A673 (cell line): ENCODE measurements around the gene ARMCX1. TPM values are rescaled to one million over a fixed set of nuclear protein-coding genes. Genes with fewer than 3 reads are reported as not detected.
A peak's percentile ranks its signal among the peaks of the same experiment; 100 is the strongest.

Experiments used
- BruUV-seq: library from RNA; stranded (reverse); fragments of 400-500 nt; replicated peaks from 2 replicates; lab custom pipeline; 2021; lab: Mats Ljungman, UMichigan
- CTCF ChIA-PET: fragments of 300-600 bp; sonication (Branson Sonifier 250); formaldehyde crosslinking; loops from one replicate; lab custom pipeline; 2022; ENCODE audit warnings: antibody characterized with exemption; lab: Charles Lee
- POLR2A ChIA-PET: fragments of 300-600 bp; sonication (Branson Sonifier 250); formaldehyde crosslinking; loops from one replicate; lab custom pipeline; 2022; ENCODE audit warnings: antibody characterized with exemption; ENCODE audit not compliant: low non-redundant PET; lab: Charles Lee
- DNase-seq: peaks from one replicate; pipeline ENCODE4 v3.0.0-alpha.2; 2015; ENCODE audit warnings: low spot score
- H3K27ac ChIP-seq: fragments of 200-600 bp; sonication (generic); 2 replicates; pipeline ENCODE4 v1.5.1; 2016; ENCODE audit warnings: mixed run types, low read depth, mild to moderate bottlenecking, mixed read lengths, antibody characterized with exemption, low read length; ENCODE audit not compliant: poor library complexity, severe bottlenecking
- H3K27me3 ChIP-seq: fragments of 200-600 bp; sonication (generic); replicated peaks from 2 replicates; pipeline ENCODE4 v1.6.1; 2017; ENCODE audit warnings: mixed run types, low read depth, mild to moderate bottlenecking, mixed read lengths, antibody characterized with exemption, low read length; ENCODE audit not compliant: insufficient read depth, poor library complexity
- H3K36me3 ChIP-seq: fragments of 200-600 bp; sonication (generic); 2 replicates; pipeline ENCODE4 v1.6.1; 2016; ENCODE audit warnings: mixed run types, mild to moderate bottlenecking, mixed read lengths, antibody characterized with exemption, low read length; ENCODE audit not compliant: insufficient read depth, poor library complexity, severe bottlenecking
- H3K4me1 ChIP-seq: fragments of 200-600 bp; sonication (generic); 2 replicates; pipeline ENCODE4 v1.6.1; 2017; ENCODE audit warnings: mixed run types, mild to moderate bottlenecking, mixed read lengths, antibody characterized with exemption, low read length; ENCODE audit not compliant: insufficient read depth, poor library complexity, severe bottlenecking
- H3K4me3 ChIP-seq: fragments of 200-600 bp; sonication (generic); 2 replicates; pipeline ENCODE4 v1.5.1; 2016; ENCODE audit warnings: low read depth, mixed run types, mild to moderate bottlenecking, mixed read lengths, low read length; ENCODE audit not compliant: poor library complexity, severe bottlenecking
- H3K9me3 ChIP-seq: fragments of 200-600 bp; sonication (generic); 2 replicates; pipeline ENCODE4 v1.6.1; 2016; ENCODE audit warnings: mixed run types, low read depth, mild to moderate bottlenecking, mixed read lengths, antibody characterized with exemption, low read length; ENCODE audit not compliant: poor library complexity, severe bottlenecking
- EZH2 ChIP-seq: fragments of 200-600 bp; sonication (generic); IDR thresholded peaks from 2 replicates; pipeline ENCODE4 v1.6.1; 2017; ENCODE audit warnings: borderline replicate concordance, low read depth, mild to moderate bottlenecking, mixed read lengths, antibody characterized with exemption, low read length; ENCODE audit not compliant: poor library complexity, severe bottlenecking
- intact Hi-C: fragments of 100-400 bp; cut with micrococcal nuclease; formaldehyde crosslinking; loops from one replicate; pipeline ENCODE4 v1.10.0; 2022; ENCODE audit not compliant: unreplicated experiment
- total RNA-seq: library from RNA; stranded (reverse); gene quantifications from 2 replicates; pipeline ENCODE4 v1.2.3, GENCODE V29; 2021
- TF ChIP-seq, protein P1 (sequence below): fragments of 300-800, 200-600 bp; sonication (generic); conservative IDR thresholded peaks from 2 replicates; pipeline ENCODE4 v1.5.1; 2017; ENCODE audit warnings: low read depth, mild to moderate bottlenecking, antibody characterized with exemption, low read length, moderate library complexity, mixed read lengths

Gene ARMCX1
- total RNA-seq, 1 experiment from 2014 or later, result 6.1 TPM

DNA sequence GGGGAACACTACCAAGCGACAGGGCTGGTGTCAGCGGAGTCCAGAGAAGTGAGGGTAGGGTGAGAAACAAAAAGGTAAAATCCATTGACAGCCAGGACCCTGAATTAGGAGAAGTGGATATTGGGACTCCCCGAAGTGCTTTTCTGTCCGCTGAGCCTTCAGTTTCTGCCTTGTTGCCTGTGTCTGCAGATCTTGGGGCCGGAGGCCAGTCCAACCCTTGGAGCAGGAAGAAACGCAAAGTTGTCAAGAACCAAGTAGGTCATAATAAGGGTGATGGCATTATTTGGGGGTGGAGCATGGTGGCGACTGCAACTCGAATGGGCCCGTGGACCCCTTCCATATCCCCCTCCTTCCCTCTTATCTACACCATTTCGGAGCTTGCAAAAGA is 1.0 kb downstream of the ARMCX1 start:
- TF ChIP-seq, protein P1, sequence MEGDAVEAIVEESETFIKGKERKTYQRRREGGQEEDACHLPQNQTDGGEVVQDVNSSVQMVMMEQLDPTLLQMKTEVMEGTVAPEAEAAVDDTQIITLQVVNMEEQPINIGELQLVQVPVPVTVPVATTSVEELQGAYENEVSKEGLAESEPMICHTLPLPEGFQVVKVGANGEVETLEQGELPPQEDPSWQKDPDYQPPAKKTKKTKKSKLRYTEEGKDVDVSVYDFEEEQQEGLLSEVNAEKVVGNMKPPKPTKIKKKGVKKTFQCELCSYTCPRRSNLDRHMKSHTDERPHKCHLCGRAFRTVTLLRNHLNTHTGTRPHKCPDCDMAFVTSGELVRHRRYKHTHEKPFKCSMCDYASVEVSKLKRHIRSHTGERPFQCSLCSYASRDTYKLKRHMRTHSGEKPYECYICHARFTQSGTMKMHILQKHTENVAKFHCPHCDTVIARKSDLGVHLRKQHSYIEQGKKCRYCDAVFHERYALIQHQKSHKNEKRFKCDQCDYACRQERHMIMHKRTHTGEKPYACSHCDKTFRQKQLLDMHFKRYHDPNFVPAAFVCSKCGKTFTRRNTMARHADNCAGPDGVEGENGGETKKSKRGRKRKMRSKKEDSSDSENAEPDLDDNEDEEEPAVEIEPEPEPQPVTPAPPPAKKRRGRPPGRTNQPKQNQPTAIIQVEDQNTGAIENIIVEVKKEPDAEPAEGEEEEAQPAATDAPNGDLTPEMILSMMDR, result no peak
- no peak for TF ChIP-seq EZH2
- no peaks in the 10 kb centered on the region for H3K36me3 ChIP-seq
- H3K27me3 ChIP-seq, result no peaks in the 10 kb centered on the region
- no peak overlapping the region for H3K27ac ChIP-seq
- H3K4me3 ChIP-seq, result peak overlapping the region; percentile 51
- intact Hi-C loops, result loop anchor here (10.0 kb wide), 1 partner anchor 137 kb away; no protein-coding TSS in a partner anchor
- ChIA-PET POLR2A (no interaction called here), CTCF (no interaction called here)
- DNase-seq, result no peak
- H3K9me3 ChIP-seq, result no peaks in the 10 kb centered on the region
- BruUV-seq, result no TSS peak
- H3K4me1 ChIP-seq, result no peaks in the 10 kb centered on the region

DNA sequence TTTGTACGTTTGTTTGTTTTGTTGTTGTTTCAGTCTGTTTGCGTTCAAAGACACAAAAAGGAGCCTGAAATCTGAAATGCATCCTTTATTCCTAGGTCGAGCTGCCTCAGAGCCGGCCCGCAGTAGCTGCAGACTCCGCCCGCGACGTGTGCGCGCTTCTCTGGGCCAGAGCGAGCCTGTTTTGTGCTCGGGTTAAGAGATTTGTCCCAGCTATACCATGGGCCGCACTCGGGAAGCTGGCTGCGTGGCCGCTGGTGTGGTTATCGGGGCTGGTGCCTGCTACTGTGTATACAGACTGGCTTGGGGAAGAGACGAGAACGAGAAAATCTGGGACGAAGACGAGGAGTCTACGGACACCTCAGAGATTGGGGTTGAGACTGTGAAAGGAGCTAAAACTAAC is 2.4 kb downstream of the ARMCX1 start:
- Histone ChIP-seq H3K9me3 (no peaks in the 10 kb centered on the region), H3K4me3 (no peak overlapping the region), H3K4me1 (no peaks in the 10 kb centered on the region), H3K27me3 (no peaks in the 10 kb centered on the region), H3K36me3 (no peaks in the 10 kb centered on the region), H3K27ac (no peak overlapping the region)
- no peak for DNase-seq
- TF ChIP-seq, protein P1, result no peak
- no peak for TF ChIP-seq EZH2
- ChIA-PET POLR2A (no interaction called here), CTCF (no interaction called here)
- BruUV-seq, result no TSS peak
- intact Hi-C loops, result loop anchor here (10.0 kb wide), 1 partner anchor 138 kb away; no protein-coding TSS in a partner anchor

DNA sequence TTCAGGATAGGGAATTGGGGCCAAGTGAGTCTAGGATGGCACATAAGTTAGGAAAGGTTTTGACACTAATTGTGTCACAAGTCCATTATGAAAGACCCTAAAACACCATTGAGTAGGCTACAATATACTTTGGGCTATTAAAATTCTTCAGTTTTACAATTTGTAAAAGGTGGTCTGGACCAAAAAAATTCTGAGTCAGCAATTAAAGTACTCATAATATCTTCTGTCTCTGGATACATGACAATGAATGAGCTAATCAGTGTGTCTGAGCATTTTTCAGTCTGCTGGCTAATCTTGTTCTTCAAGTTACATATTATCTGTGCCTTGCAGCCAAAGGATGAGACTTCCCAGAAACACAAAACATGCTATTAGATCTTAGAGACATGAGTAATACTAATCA is 14.3 kb downstream of the ARMCX1 start:
- ChIA-PET POLR2A (no interaction called here), CTCF (no interaction called here)
- Histone ChIP-seq H3K36me3 (no peaks in the 10 kb centered on the region), H3K4me3 (no peak overlapping the region), H3K4me1 (no peaks in the 10 kb centered on the region), H3K9me3 (no peaks in the 10 kb centered on the region), H3K27me3 (no peaks in the 10 kb centered on the region), H3K27ac (no peak overlapping the region)
- DNase-seq, result no peak
- intact Hi-C loops, result no loop called here
- no TSS peak for BruUV-seq
- no peak for TF ChIP-seq EZH2
- TF ChIP-seq, protein P1, result no peak
